ENCODE data around the gene SALL4. TPM values are rescaled to one million over a fixed set of nuclear protein-coding genes. Genes with fewer than 3 reads are reported as not detected.
"Not testable (repeated sequence)": the region's sequence is repeated elsewhere in the genome, so short reads cannot be mapped to it uniquely, and the experiment has no call there.

The SALL4 gene
- total RNA-seq, 1 donor from 2014 or later, result 0.09 TPM

GRCh38 chr20:51767867-51768758, 34.2 kb downstream of the SALL4 start, which contains the start of gene ATP9A:
TSS of gene ATP9A (minus strand) at chr20:51768390. CDS start at chr20:51768369, 21 bp downstream.
- ATAC-seq, result peak; percentile 69 to 75
- no peak for DNase-seq
- H3K4me1 ChIP-seq, result no peaks in the 10 kb centered on the region
- H3K9me3 ChIP-seq, result no peaks in the 10 kb centered on the region
- peaks cover 17% of the 10 kb centered on the region for H3K27me3 ChIP-seq (ENCODE audit: low read depth)
- TF ChIP-seq CTCF (IDR thresholded peaks at IDR 0.05), result peak; percentile 4
- peak within 1 kb of the TSS; percentile 51 for H3K27ac ChIP-seq
- peak within 1 kb of the TSS; percentile 74 for H3K4me3 ChIP-seq
- no peaks in the 10 kb centered on the region for H3K36me3 ChIP-seq
- intact Hi-C loops (cut with DNase I), result no loop called here

DNA sequence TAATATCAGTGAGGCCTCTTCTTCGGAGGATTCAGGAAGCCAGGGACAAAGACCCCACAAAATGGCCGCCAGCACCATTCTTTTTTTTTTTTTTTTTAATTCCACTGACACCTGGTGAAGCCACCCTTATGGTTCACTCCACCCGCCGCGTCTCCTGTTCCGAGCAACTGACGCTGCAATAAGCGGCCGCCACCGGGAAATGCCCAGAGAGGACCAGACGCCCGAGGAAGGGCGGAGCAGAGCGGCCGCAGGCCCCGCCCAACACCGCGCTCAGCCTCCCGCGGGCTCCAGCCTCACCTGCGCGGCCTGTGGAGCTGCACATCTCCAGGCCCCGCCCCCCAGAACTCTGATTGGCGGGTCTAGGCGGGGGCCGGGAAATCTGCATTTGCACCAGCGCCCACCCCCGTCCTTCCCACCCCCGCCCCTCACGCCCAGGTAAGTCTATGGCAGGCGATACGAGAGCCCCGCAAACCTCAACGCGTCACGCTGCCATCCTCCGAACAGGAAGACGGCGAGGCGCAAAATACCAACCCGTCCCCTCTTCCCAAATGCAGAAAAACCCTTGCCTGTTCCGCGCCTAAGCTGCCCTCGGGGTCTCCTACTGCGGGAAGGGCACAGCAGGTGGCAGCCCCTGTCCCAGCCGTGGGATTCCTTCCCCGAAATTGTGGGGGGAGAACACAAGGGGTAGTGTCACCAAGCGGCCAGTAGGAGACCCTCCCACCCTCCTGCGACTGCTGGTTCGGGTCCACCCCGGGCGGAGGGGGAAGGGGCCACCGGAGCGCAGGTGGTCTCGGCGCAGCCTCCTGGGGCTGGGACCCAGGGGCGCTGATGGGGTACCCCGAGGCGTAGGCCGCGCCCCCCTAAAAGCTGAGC, 35.1 kb downstream of the SALL4 start:
- peak; percentile 90 for DNase-seq
- H3K4me1 ChIP-seq, result no peaks in the 10 kb centered on the region
- H3K4me3 ChIP-seq, result peak overlapping the region; percentile 74
- ATAC-seq, result peak; percentile 97 to 99
- intact Hi-C loops (cut with DNase I), result no loop called here
- H3K27ac ChIP-seq, result peak overlapping the region; percentile 51
- H3K36me3 ChIP-seq, result no peaks in the 10 kb centered on the region
- H3K9me3 ChIP-seq, result no peaks in the 10 kb centered on the region
- TF ChIP-seq CTCF (IDR thresholded peaks at IDR 0.05), result peak; percentile 24
- peaks cover 17% of the 10 kb centered on the region for H3K27me3 ChIP-seq (ENCODE audit: low read depth)

- H3K27ac ChIP-seq; H3K4me1 ChIP-seq; intact Hi-C loops (cut with DNase I); H3K36me3 ChIP-seq; ATAC-seq; H3K4me3 ChIP-seq; H3K9me3 ChIP-seq; DNase-seq: not testable (repeated sequence)
- peaks cover 17% of the 10 kb centered on the region for H3K27me3 ChIP-seq (ENCODE audit: low read depth)
Measured at GRCh38 chr20:51765381-51765780, 36.9 kb downstream of the SALL4 start.

DNA sequence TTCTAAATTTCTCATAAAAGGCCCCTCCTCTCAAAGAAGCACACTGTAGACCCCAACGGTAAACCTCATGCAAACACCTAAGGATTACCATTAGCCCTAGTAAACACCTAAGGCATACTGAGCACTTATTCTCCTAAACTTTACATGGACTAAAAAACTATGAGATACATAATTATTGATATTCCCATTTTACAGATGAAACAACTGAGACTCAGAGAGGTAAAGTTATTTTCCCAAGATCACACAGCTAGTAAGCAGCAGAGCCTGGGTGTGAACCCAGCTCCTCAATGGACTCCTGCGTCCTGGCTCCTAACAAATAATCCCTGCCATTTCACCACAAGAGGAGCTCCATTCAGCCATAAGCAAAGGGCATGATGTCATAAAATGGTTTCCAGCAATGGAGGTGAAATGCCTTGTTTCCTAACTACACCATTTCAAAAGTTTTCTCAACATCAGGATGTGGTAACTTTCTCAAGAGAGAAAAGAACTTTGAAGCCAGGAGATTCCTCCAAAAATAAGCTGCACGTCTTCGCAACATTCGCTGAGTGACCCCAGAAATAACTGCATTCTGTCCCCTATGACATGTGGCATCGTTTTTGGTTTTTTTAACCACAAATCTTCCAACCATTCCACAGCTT, 38.2 kb downstream of the SALL4 start:
- no peak overlapping the region for H3K27ac ChIP-seq
- no peak overlapping the region for H3K4me3 ChIP-seq
- no peaks in the 10 kb centered on the region for H3K4me1 ChIP-seq
- DNase-seq (no peak), ATAC-seq (no peak)
- H3K9me3 ChIP-seq, result no peaks in the 10 kb centered on the region
- no peaks in the 10 kb centered on the region for H3K36me3 ChIP-seq
- peaks cover 17% of the 10 kb centered on the region for H3K27me3 ChIP-seq (ENCODE audit: low read depth)
- intact Hi-C loops (cut with DNase I), result no loop called here
- TF ChIP-seq CTCF (IDR thresholded peaks at IDR 0.05), result no peak

- Histone ChIP-seq H3K4me3 (no peak overlapping the region), H3K27ac (no peak overlapping the region), H3K36me3 (no peaks in the 10 kb centered on the region), H3K9me3 (no peaks in the 10 kb centered on the region), H3K27me3 (ENCODE audit: low read depth) (no peaks in the 10 kb centered on the region), H3K4me1 (no peaks in the 10 kb centered on the region)
- ATAC-seq (peak in 1 of 2 donors; percentile 25), DNase-seq (no peak)
- TF ChIP-seq CTCF (IDR thresholded peaks at IDR 0.05), result no peak
- intact Hi-C loops (cut with DNase I), result no loop called here
Measured at GRCh38 chr20:51760905-51761546, 41.3 kb downstream of the SALL4 start.
